Ishikawa (cell line): ENCODE results near the gene HNRNPH3.

ENCODE experiments used
- CREB1 ChIP-seq: IDR thresholded peaks from 2 replicates; pipeline ENCODE4 v1.6.1; 2012; ENCODE audit warnings: low read depth
- MAX ChIP-seq: IDR thresholded peaks from 2 replicates; pipeline ENCODE4 v1.6.1; 2012
- RAD21 ChIP-seq: IDR thresholded peaks from 2 replicates; pipeline ENCODE4 v1.6.1; 2012; ENCODE audit warnings: low read depth

- TF ChIP-seq RAD21 = peak; percentile 21; the same call in 1 of the 2 replicates
- peak; percentile 12; the same call in 1 of the 2 replicates for TF ChIP-seq MAX
- TF ChIP-seq CREB1 = no peak
These were observed 594 bp downstream of the HNRNPH3 start, which contains the start of gene PBLD for GRCh38 chr10:68332259-68333057.
